NCI-H524 (cell line): ENCODE results near the gene MYL5.
"Not testable (repeated sequence)": the region's sequence is repeated elsewhere in the genome, so short reads cannot be mapped to it uniquely, and the experiment has no call there.

Experiments used
- DNase-seq, 2 experiments: peaks; one replicate each; lab custom pipeline; 2025; lab: John Stamatoyannopoulos, UW

The MYL5 gene

DNA sequence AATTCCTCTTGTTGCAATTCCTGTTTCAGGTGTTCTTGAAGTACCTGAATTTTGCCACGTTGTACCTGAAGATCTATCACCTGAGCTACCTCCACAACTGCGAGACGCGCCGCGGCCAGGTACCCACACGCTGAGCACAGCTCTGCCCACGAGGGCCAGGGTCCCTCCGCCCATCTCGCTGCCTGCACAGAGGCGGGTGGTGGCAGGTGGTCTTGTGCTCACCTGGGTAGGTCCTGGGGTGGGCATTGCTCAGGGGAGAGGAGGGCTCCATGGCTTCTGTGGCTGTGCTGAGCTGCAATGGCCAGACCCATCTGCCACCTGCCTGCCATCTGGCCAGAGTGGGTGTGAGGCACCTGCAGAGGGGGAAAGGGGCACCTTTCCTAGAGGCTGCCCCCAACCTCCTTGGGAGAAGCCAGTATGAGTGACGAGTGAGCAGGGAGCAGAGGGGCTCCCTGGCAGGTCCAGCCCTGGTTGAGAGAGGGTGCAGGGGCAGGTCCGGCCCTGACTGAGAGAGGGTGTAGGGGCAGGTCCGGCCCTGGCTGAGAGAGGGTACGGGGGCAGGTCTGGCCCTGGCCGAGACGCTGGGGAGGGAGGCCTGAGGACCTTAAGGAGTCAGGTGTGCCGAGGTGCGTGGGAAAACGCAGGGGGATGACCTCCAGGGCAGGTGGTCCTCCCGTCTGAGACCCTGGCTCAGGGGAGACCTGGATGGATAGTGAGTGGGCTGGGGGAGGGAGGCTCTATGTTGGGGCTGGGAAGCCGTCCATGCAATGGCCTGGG lies 38.3 kb upstream of the MYL5 start:
- no peak for DNase-seq

GRCh38 chr4:636628-637159 lies 37.6 kb upstream of the MYL5 start:
- no peak for DNase-seq

DNA sequence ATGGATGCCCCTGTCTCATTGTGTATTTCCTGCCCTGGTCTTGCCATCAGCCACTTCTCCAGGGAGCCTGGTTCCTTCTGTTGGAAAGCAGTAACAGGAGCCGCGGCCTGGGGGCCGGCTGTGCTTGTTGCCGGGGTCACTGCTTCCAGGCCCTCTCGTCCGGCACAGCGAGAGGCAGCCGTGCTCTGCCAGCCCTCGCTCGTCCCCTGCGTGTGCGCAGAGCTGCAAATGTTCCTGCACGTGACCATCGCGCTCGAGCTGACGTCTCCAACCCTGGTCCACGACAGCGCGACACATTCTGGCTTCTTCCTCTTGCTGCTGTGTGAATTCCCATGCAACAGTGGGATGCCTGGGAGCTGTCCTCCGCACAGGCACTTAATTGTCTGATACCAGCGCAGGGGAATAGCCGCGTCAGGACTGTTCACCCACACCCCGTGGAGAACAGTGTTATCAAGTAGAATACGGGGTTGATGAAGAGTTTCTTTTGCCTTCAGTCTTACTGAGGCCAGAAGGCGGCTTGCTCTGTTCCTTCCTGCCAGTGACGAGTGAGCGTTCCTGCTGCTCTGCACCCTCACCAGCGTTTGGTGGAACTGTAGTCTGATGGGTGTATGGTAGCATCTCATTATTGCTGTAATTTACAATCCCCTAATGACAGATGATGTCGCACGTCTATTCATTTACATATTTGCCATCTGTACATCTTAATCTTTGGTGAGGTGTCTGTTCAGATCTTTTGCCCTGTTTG lies 36.6 kb upstream of the MYL5 start:
- DNase-seq, result peak in 1 of 2 experiments; percentile 84

DNA sequence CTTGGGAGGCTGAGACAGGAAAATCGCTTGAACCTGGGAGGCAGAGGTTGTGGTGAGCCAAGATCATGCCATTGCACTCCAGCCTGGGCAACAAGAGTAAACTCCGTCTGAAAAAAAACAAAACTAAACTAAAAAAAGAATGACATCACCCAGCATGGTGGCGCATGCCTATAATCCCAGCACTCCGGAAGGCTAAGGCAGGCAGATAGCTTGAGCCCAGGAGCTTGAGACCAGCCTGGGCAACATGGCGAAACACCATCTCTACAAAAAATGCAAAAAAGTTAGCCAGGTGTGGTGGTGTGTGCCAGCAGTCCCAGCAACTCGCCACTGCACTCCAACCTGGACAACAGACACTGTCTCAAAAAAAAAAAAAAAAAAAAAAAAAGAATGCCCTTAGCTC lies 32.0 kb upstream of the MYL5 start:
- not testable (repeated sequence) for DNase-seq

- peak in 1 of 2 experiments; percentile 23 for DNase-seq
Measured at GRCh38 chr4:646460-646859, 27.9 kb upstream of the MYL5 start.

- DNase-seq, result no peak
Measured at GRCh38 chr4:647481-647880, 26.9 kb upstream of the MYL5 start.

DNA sequence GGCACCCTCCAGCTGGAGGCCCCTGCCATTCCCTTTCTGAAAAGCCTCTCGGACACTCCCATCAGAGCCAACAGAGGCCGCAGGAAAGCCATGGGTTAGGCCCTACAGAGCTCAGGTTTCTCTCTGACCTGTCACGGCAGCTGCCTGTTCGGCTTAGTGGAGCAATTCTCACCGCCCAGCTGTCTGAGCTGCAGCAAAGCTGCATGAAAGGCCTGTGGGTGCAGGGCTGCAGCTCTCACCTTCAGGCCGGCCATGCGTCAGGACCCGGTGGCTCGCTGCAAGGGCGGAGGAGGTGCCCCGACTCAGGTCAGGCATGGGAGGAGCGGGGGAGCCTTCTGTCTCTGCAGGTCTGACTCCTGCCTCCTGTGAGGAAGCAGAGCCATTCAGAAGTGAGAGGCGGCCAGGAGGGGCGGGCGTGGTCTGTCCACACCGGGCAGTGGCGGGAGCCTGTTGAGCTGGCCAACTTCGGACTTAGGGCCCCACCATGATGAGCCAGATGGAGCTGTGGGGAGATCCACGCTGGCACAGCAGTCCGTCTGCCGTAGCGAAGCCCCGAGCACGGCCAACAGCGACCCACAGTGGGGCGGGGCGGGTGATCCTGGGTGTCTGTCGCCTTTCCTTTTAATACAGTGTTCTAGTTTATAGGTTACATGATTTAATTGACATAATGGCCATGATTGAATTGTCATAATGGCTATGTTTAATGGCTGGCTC lies 25.6 kb upstream of the MYL5 start:
- peak in 1 of 2 experiments; percentile 82 for DNase-seq

- DNase-seq, result no peak
Measured at GRCh38 chr4:649293-649625, 25.1 kb upstream of the MYL5 start.

DNA sequence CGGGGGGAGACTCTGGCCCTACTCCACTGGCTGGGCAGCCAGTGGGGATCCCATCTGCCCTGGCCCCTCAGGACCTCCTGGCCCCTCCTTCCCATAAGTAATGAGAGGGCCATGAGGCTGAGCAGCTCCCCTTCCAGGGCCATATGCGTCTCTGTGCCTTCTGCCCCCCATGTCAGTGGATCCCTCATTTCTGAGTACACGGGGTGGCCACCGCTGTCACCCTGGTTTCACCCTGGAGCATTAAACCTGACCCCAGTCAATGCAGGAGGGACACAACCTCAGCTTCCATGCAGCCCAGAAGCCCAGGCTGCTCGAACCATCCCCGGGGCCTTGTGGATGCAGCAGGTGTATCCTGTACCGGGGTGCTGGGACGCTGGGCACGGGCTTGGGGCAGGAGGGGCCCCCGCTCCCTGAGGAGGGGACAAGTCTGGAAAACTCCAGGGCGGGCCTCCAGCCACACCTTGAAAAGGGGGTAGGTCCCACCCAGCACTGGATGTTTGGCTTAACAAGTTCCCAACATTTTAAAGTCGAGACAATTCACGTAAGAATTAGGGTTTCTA lies 24.5 kb upstream of the MYL5 start:
- no peak for DNase-seq

GRCh38 chr4:650461-650860 lies 23.9 kb upstream of the MYL5 start:
- DNase-seq, result no peak

DNA sequence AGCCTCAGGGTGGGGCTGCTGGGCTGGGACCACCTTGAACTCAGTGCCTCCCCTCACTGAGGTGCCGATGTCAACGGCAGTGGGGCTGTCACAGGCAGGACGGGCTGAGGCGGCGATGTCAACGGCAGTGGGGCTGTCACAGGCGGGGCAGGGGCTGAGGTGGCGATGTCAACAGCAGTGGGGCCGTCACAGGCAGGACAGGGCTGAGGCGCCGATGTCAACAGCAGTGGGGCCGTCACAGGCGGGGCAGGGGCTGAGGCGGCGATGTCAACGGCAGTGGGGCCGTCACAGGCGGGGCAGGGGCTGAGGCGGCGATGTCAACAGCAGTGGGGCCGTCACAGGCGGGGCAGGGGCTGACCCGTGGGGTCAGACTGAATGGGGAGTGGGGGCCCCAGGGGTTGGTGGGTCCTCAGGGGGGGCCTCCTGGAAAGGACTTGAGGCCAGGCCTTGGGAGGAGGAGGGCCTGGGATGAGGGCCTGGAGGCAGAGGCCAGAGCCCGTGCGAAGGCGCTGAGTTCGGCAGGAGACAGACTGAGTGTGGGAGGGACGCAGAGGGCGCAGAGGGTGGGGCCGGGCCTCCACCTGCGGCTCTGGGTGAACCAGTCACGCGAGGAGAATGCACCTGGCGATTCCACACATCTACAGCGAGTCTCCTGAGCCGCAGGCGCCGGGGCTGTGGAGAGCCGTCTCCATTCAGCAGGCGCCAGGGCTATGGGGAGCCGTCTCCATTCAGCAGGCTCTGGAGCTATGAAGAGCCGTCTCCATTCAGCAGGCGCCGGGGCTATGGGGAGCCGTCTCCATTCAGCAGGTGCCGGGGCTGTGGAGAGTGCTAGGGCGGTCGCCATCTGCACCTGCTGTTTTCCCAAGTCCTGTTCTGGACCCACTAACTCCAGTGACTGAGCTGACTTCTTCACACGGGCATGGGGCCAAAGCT lies 23.1 kb upstream of the MYL5 start:
- DNase-seq, result peak in 1 of 2 experiments; percentile 24

- DNase-seq, result no peak
Measured at GRCh38 chr4:651884-652642, 22.3 kb upstream of the MYL5 start.

DNA sequence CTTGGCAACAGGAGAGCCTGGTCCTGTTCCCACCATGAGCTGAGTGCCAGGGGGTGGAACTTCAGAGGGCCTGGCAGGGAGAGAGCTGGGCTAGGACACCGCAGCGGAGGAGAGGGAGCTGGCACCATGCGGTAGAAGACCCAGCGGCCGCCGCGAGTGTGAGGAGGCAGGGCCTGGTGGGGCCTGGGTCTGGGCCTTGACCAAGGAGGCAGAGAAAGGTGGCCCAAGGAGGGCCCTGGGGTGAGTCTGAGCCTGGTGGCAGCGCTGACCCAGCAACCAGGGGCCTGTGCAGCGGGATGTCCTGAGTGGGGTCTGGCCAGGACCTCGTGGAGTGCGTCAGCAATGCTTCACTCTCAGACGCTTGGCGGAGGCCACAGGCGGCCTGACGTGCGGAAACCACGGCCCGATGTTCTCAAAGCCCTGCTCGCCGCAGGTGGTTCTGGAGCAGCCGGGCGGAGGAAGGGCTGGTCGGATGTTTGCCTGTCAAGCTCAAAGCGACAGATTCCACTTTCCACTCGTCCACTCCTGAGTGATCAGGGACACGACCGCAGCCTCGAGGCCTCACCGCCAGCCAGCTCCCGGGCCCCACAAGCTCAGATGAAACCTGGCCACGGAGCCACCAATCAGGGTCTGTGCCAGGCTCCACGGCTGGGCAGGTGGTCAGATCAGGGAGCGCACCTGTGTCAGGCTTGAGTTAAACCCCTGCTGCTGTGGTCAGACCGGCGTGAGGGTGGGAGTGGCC lies 21.1 kb upstream of the MYL5 start:
- DNase-seq, result no peak

DNA sequence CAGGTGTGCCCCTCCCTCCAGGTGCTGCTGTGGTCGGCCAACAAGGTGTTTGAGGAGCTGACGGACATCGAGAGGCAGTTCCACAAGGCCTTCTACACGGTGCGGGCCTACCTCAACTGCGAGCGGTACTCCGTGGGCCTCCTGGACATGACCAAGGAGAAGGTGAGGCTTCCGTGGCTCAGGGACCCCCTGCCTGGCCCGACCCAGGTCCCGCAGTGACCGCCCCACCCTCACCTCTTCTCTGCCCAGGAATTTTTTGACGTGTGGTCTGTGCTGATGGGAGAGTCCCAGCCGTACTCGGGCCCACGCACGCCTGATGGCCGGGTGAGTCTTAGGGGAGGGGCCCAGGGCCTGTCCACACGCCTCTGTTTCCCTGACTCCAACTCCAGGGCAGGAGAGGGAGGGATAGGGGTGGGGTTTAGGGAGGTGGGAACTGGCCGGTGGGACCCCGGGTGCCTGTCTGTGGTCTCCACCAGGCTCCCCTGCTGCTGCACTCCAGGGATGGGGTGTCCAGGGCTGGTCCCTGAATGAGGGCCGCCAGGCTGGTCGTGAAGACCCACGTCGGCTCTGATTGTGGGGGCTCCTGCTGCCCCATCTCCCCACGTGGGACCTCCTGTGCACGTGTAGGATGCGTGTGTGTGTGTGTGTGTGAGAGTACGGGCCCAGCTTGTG lies 20.4 kb upstream of the MYL5 start:
- DNase-seq, result no peak

DNA sequence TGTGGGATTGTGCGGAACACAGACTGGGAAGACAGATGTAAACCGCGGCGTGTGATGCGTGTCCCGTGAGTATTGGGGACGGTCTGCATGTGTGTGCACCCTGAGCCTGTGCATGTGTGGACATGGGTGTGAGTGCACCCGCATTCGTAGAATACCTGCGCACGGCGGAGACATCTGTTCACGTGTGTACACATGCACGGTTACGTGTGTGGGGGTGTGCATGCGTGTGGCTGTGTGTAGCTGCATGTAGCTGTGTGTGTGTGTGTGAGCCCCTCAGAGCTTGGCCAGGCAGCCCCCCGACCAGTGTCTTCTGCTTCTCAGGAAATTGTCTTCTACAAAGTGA lies 19.9 kb upstream of the MYL5 start:
- no peak for DNase-seq

DNA sequence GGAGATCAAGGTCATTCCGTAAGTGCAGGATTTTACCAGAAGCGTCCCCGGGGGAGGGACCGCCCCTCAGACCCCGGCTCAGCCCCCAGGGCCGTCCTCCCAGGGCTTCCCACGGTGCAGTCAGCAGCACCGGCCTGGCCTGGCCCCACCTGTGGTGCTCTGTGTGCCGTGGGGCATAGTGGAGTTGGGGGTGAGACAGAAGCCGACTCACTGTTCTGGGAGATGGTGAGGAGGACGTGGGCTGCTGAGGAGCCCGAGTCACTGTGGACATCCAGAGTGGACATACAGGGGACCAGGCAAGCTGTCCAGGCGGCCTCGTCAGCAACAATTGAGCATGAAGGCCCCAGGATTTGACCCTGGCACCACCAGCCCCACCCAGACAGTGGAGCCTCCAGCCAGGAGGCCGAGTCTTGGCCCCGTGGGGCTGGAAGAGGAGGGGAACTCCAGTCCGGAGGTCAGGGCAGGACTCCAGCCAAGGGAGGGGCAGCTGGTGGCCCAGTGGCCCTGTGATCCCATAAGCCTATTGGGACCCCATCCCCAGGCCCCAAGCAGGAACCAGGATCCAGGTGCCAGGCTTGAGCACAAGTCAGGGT lies 19.4 kb upstream of the MYL5 start:
- no peak for DNase-seq

- no peak for DNase-seq
Measured at GRCh38 chr4:655464-656151, 18.7 kb upstream of the MYL5 start.
